HG03469 (cell line): ENCODE measurements around the gene CHST13.
"Not testable (repeated sequence)": the region's sequence is repeated elsewhere in the genome, so short reads cannot be mapped to it uniquely, and the experiment has no call there.

Experiments used
- ATAC-seq: cut with Tn5 transposase; IDR thresholded peaks from one replicate; pipeline ENCODE4 v1.9.1; 2021; ENCODE audit warnings: mild to moderate bottlenecking, moderate library complexity, moderate number of reproducible peaks; ENCODE audit not compliant: unreplicated experiment

Gene CHST13

GRCh38 chr3:126524429-126524988 lies 554 bp downstream of the CHST13 start:
- no peak for ATAC-seq

DNA sequence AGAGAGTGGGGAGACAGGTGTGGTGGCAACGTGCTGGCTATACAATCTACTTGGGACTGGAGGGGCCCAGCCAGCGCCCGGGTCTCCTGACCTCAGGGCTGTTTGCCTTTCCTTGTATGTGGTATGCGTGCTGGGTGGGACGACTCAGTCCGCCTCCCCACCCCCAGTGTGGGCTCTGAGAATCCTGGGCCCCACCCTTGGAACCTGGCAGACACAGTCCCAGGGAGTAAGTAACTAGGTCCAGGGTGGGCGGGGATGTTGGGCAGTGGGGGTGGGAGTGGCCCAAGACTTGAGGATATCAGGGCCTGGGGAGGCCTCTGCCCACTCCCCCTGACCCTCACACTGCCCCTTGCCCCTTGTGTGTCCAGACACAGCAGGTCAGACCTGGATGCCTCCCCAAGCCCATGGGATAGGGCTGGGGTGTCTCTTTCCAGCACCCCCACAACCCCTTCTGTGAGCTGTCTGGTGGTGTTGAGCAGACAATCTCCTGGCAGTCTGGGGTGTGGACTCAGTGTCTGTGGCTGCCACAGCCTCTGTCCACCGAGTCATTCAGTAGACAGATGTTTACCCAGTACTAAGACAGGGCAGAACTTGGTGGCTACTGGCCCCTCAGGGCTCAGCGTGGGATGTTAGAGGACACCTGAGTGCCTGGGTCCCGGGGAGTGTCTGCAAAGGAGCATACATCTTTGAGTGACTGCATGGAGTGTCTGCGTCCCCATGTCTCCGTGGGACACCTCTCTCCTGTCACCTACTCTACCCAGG lies 1.3 kb downstream of the CHST13 start:
- no peak for ATAC-seq

GRCh38 chr3:126525853-126526667 lies 2.1 kb downstream of the CHST13 start:
- no peak for ATAC-seq

GRCh38 chr3:126526668-126527005 lies 2.7 kb downstream of the CHST13 start:
- no peak for ATAC-seq

DNA sequence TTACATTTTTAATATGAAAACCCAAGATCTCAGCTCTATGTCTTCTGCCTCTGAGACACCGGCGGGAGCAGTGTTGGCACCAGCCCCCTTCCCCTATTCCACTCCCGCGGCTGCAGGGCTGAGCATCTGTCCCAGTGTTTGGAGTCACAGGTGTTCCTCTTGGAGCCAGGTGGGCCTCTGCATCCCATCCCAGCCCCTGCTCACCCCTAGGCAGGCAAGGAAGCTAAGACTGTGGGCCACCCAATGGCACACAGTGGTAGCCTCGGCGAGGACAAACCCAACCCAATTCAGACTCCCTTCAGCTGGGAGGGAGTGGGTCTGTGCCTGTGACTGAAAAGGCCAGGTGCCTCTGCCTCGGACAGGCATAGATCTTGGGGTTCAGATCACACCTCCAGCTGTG lies 3.1 kb downstream of the CHST13 start:
- ATAC-seq = no peak

DNA sequence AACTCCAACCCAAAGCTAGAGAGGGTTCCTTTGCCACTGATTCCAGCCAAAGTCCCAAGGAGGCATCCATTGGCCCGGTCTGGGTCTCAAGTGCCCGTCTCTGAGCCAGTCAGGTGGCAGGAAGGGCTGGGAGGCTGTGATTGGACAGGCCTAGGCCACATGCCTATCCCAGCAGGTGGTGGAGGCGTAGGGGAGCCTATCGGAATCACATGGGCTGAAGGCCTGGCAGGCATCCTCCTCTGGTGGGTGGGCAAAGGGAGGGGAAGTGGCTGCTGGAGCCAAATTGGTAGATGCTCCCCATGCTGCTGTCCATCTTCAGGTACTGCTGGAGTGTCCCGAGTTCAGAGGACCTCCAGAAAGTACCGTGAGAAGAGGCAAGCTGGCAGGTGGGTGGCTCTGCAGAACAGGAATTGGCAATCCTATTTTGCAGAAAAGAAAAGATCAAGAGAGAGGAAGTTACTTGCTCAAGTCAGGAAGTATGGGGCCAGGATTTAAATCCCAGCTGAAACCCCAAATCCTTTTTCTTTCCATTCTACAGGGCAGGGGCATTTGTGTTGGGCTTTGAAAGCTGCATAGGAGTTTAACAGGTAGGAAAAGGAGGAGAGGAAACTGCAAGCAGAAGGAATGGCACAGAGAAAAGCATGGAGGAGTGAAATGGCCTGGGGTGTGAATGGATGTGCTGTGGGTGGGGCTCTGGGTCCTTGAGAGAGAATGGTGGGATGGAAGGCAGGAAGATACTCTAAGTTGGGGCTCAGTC lies 3.7 kb downstream of the CHST13 start:
- ATAC-seq = no peak

- no peak for ATAC-seq
These were observed 4.5 kb downstream of the CHST13 start for GRCh38 chr3:126528419-126528799.

DNA sequence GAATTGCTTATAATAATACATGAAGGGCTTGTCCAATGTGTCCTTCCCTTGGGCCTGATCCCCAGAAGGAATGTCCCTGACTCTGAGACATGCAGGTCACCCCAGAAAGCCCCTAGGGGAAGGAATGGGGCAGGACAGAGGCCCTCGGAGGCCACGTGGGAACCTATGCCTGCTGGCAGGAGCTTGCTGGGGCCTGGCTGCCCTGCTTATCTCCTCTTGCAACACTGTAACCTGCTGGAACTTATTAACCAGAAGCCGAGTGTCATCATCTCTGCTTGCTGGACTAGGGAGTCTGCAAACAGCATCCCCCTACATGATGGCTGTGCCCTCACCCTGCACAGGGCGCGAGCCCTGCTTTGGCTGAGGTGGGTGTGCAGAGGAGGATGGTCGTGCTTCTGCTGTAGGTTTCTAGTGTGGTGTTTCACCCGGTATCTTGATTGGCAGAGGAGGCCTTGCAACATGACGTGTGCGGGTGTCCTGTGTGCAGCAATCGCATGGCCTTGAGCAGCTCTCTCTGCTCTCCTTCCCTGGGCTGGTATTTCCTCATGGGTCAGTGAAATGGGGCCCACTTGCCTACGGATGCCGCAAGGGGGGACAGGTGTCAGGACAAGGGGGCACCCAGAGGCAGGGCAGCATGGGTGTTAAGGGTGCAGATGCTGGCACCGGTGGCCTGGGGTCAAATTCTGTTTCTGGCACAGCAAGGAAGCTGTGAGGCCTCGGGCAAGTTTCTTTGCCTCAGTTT lies 5.0 kb downstream of the CHST13 start:
- no peak for ATAC-seq

GRCh38 chr3:126529585-126530170 lies 5.7 kb downstream of the CHST13 start:
- ATAC-seq = no peak

GRCh38 chr3:126530171-126531050 lies 6.5 kb downstream of the CHST13 start:
- no peak for ATAC-seq

GRCh38 chr3:126531051-126531330 lies 7.0 kb downstream of the CHST13 start:
- ATAC-seq = no peak

DNA sequence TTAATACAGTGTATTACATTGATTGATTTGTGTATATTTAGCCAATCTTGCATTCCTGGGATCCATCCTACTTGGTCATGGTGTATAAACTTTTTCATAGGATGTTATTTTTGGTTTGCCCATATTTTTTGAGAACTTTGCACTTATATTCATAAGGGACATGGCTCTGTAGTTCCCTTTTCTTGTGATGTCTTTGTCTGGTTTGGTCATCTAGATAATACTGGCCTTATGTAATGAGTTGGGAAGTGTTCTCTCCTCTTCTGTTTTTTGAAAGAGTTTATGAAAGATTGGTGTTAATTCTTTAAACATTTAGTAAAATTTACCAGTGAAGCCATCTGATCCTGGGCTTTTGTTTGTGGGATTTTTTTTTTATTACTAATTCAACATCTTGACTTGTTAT lies 9.6 kb downstream of the CHST13 start:
- no peak for ATAC-seq

GRCh38 chr3:126534716-126535115 lies 10.8 kb downstream of the CHST13 start:
- ATAC-seq = not testable (repeated sequence)

GRCh38 chr3:126535636-126536035 lies 11.7 kb downstream of the CHST13 start:
- ATAC-seq = no peak

DNA sequence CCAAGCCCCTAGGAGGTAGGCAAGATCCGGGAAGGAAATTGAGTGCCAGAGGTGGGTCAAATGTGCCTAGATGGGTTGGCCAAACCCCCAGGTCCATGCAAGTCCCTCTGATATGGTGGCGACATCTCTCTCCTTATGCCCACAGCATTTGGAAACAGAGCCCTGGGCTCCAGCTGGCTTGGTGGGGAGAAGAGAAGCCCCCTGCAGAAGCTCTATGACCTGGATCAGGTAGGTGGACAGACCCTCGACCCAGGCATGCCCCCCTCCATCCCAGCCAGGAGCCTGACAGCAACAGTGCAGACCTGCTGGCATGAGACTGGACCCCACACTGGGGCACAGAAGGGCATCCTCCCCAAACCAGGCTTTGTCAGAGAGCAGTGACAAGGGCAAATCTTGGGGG lies 12.2 kb downstream of the CHST13 start:
- ATAC-seq = no peak

- ATAC-seq = no peak
These were observed 13.3 kb downstream of the CHST13 start for GRCh38 chr3:126537116-126537729.

GRCh38 chr3:126537730-126538281 lies 13.9 kb downstream of the CHST13 start:
- ATAC-seq = no peak

DNA sequence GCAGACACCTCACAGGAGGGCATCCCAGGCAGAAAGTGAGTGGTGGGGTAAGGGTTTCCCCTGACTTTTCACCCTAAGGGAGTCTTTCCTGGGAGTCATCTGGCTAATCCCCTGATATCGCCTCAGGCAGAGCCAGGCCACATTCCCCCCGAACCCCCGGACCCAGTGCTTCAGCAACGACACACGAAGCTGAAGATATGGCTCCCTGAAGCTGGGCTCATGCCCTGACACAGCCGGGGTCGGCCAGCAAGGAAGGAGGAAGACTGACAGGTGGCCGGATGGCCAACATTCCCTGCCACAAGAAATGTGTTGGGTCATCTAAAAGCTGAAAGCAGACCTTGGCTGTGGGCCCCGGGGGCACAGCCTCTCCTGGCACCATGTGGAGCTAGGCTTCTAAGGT lies 14.4 kb downstream of the CHST13 start:
- ATAC-seq = no peak

GRCh38 chr3:126538966-126539365 lies 15.0 kb downstream of the CHST13 start:
- no peak for ATAC-seq
